GM18520 (cell line): ENCODE results near the gene CYFIP2.

Source experiments
- ATAC-seq: cut with Tn5 transposase; IDR thresholded peaks from one replicate; pipeline ENCODE4 v1.9.1; 2021; ENCODE audit not compliant: unreplicated experiment

Gene CYFIP2

DNA sequence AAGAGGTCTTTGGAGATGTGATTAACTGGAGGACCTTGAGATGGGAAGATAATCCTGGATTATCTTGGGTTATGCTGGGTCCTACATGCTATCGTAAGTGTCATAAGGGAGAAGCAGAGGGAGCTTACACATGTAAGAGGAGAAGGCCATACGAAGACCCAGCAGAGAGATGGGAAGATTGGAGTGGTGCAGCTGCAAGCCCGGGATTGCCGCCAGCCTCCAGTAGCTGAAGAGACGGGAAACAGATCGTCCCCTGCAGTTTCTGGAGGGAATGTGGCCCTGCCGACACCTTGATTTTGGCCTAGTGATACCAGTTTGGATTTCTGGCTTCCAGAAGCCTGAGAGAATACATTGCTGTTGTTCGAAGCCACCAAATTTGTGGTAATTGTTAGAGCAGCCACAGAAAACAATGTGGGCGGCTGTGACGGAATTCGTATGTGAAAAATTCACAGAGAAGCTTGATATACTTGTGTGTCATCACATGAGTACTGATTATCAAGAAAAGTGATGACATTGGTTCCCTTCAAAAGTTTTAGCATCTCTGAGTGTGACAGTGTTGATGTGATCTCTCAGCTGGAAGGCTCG, 86.9 kb downstream of the CYFIP2 start:
- no peak for ATAC-seq

DNA sequence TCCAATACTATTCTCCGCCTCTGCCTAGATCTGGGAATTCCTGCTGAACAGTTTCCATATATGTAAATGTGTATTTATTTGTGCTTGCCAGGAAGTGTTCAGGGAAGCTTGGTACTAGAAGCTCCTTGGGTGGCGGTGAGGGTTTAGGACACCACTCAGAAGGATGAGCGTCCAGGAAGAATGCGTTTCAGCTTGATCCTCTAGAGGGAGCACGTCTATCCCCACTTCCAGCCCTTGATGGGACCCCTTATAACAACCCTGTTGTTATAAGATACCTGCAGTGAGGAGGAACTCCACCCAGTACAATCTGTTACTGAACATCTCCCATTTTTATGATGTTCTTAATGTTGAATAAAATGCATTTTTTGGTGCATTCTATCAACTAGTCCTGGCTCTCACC, 88.9 kb downstream of the CYFIP2 start:
- no peak for ATAC-seq

DNA sequence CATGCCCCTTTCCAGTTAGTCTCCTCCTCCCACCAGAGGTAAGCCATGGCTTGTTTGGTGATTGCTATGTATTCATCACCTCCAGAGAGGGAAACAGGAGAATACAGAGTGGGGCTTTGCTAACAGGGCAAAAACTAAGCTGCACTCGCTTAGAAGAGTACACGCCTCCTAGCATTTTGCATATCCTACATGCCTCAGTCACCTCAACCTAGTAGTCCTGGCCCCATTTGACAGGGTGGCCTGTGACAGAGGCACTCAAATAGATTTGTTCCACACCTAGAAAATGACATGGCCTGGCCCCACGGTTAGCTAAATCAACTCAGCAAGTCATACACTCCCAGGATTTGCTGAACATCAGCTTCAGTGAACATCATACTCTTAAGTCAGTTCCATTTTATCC, 90.7 kb downstream of the CYFIP2 start:
- no peak for ATAC-seq

DNA sequence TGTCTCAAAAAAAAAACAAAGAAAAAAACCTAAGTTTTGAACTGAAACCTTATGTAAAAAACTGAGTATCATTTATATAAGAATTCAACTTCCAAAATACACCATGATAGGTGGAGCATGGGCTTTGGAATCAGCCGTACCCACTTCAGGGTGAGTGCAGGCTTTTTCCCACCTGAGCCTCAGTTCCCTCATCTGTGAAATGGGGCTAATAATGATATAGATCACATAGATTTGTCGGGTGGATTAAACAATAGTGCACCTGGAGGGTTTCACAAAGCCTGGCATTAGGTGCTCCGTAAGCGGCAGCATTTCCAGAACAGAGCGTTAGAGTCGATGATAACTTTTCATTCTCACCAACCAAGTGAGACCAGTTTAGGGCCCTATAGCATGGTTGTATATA, 91.9 kb downstream of the CYFIP2 start:
- ATAC-seq = no peak

DNA sequence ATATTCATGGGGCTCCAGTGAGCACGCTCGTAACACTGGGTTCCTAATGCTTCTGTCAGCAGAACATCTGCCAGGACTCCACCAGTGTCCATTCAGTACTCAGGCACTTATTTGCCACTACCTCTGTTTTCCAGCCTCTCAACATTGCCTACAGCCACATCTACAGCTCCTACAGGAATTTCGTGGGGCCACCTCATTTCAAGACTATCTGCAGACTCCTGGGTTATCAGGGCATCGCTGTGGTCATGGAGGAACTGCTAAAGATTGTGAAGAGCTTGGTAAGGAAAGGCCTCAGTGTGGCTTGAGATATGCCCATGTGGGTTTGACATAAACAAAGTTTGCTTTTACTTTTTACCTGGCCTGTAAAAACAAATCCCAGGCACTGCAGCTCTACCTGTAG, 92.9 kb downstream of the CYFIP2 start:
- ATAC-seq = no peak

DNA sequence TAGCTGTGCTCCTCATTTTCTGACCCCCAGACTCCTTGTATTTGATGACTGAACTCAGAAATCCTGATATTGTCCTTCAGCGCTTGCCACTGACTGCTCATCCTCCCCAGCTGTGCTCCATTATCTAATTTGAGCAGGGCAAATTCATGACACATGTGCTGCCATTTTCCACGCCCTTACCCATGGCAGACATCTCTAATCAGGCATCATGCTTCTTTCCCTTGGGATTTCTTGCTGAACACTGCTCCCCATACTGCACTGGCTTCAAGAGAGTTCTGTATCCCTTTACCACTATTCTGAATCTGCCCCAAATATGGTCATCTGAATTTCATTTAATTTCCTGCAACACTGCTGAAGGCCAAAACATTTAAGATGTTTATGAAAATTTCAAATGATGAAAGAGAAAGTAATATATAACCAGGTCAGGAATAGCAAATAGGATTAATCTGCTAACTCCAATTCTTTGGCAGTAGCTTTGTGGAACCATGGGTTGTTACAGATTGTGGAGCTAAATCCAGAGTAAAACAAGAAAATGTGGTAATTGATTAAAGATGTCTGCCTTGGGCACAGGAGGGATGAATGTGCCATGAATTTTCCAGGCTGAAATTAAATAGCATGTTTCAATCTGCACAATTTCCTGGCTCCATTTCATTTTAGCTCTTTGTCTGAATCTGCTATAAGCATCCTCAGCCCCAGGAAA, 93.6 kb downstream of the CYFIP2 start:
- no peak for ATAC-seq

DNA sequence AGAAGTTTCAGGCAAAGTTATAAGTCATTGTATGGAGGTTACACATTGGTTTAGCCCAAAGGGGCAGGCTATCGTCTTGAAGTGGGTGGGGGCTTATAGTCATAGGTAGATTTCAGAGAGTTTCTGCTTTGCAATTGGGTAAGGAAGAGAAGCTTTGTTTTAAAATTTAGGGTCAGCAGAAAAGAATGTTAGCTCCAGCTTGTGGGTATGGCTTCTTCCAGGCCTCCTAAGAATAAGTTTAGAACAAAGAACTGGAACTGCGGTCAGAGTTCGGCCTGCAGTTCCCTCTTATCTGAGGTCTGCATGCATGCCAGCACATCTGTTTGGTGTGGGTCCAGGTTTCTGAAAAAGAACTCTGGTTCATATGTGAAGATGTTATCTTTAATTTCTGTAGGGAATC, 96.1 kb downstream of the CYFIP2 start:
- no peak for ATAC-seq

DNA sequence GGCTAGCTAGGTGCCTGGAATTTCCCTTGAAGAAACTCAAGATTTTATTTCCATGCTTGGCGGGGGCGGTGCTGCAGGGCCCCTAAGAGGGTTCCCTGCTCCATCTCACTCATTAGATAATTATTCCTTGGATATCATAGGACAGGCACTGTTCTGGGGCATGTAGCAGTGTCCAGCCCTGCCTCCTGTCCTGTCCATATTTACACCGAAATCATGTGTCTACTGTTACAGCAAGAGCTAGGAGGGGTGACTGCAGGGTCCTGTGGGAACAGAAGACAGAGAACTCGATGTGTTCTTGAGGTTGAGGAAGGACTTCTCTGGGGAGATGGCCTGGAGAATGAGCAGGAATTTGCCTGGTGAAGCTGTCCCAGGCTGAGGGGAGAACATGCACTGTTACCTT, 96.6 kb downstream of the CYFIP2 start:
- no peak for ATAC-seq

DNA sequence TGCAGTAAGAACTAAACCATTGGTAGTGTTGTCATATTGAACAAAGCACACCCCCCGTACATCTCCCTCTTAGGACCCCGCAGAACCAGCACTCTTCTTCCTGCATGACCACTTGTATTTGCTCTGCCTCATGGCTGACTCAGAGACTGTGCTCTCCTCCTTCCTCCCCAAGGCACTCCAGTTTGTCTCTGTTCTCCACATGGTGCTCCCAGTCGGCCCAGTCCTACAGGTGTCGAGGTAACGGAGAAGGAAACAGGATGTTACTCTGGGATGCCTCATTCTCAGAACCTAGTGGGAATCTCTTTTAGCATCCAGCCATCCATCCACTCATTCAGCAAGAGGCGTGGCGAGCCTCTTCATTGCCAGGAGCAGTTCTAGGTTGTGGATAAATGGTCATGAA, 97.1 kb downstream of the CYFIP2 start:
- no peak for ATAC-seq

DNA sequence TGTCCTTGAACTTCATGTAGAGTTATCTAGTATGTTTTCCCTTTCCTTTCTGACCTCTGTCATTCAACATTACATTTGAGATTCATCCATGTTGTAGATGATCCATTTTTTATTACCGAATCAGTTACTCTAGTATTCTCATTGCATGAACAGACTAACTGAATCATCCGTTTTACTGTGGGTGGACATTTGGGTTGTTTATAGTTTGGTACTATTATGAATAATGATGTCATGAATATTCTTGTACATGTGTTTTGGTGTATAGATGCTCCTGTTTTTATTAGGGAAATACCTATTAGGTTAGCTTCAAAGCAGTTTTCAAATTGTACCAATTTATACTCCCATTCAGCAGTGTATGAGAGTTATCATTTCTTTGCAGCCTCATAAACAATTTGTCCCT, 99.8 kb downstream of the CYFIP2 start:
- ATAC-seq = no peak

DNA sequence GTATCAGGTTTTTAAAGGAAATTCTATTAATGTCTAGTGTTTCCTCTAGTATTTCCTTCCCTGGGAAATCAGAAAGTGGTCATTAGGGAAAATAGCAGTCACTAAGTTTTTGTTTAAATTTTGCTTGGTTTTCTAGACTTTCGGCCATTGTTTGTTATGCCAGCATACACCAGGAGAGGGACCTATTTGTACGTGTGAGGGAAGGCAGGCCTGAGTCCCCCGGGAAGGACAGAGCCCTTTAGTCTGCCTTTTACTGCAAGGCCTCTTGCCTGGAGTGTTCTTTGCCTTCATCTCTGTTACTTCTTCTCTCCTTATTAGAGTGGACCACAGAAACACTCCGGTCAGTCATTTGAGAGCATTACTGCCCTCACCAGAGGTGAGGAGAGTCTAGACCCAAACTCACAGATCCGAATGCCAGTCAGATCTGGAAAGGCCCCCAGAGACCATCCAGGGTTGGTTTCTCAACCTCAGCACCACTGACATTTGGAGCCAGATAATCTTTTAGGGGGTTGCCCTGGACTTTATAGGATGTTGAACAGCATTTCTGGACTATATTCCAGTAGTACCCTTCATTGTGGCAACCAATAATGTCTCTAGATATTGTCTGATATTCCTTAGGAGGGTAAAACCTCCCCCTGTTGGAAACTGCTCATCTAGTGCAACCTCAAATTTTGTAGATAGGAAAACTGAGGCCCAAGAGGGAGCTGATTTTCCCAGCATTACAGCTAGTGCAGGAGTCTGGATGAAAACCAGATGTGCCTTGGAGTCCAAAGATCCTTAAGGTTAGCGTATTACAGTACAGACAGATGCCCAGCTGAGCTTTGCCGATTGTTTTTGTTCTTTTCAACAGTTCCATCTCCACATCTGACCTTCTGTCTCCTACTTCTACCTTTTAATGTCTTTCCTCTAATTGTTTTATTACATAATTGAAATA, 101.1 kb downstream of the CYFIP2 start:
- ATAC-seq = no peak

DNA sequence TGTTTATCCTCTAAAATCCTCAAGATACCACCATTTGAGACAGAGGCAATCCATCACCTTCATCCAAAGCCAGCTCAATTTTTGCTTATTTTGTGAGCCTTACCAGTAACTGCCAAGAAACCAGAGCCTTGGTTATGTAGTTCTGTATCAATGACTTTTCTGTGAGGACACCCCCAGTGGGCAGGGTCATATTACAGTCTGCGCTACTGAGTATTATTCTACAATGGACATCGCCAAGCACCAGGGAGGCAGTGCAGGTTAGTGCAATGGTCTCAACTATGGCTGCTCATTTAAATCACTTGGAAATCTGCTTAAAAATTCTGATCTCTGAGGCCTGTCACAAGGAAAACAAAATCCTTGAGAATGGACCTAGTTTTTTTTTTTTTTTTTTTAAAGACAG, 103.6 kb downstream of the CYFIP2 start:
- ATAC-seq = no peak

DNA sequence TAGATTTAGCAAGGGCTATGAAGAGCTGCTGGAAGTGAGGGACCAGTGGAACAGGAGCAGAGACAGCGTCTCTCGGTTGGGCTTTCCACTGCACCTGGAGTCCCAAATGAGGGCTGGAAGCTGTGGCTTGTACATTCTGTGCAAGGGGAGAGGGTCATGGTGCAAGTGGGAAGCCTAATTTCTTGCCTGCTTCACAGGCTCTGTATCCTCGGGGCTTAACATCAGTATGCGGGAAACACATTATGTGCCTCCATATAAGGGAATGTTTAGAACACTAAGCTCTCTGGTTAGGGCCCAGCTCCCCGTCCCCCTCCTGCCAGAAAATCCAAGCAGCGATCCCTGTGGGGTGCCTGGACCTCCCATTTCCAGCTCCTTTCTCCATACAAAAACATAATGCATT, 105.0 kb downstream of the CYFIP2 start:
- no peak for ATAC-seq

DNA sequence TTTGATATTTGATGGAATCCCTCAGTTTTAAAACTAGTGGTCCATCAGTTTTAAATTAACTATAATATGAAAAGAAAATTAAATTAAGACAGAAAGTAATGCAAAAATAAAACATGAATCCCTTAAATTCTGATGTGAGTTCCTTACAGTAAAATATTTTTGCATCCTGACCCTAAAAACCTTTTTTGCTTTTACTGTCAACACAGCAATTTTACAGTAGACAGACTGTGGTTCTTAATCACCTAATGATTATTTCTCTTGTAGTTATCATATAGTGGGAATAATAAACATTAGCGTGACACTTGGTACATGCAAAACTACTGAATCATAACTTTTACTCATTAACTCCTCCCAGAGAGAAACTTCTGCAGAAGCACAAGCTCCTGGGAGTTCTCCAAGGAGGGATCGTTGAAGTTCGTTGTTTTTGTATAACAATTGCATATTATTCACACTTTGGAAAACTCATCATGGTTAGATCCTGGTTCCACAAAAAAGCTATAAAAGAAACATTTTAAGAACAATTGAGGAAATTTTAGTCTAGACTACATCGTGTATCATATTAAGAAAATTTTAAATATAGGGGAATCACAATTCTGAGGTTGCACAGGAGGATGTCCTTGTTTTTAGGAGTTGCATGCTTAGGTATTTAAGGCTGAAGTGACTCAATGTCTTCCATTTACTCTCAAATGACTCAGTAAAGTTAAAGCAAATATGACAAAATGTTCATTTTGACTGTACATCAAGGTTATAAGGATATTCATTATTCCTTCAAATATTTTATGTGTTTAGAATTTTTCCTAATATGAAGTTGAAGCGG, 105.9 kb downstream of the CYFIP2 start:
- ATAC-seq = no peak

DNA sequence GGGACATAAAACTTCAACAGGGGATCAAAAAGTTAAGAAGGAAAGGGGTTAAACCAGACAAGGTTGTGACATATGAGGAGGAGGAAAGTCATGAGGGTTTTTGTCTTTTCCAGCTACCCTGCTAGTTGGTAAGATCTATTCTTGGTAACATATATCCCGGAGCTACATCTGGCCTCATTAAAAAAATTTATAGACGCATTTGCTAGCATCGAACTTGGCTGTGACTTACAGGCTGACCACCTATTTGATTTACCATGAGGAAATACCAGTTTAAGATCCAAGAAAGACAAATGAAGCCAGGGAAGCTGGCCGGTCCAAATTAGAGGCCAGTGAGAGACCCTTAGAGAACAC, 106.5 kb downstream of the CYFIP2 start:
- no peak for ATAC-seq

DNA sequence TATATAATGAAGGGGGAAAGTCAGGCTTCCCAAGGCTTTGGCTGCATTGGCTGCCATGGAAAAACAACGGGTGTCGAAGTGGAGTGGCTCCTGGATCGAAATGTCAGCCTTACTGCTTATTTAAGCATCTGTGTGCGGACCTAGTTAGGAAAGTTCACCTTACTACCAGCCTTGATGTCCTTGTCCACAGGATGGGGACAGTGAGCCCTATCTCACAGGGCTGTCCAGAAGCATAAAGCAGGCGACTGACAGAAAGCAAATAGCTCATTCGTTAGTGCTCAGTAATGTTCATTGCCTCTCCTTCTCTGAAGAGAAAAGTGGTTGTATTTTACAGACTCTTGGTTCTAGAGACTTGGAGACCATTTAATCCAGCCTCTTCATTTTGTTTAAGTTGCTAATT, 112.6 kb downstream of the CYFIP2 start:
- no peak for ATAC-seq

DNA sequence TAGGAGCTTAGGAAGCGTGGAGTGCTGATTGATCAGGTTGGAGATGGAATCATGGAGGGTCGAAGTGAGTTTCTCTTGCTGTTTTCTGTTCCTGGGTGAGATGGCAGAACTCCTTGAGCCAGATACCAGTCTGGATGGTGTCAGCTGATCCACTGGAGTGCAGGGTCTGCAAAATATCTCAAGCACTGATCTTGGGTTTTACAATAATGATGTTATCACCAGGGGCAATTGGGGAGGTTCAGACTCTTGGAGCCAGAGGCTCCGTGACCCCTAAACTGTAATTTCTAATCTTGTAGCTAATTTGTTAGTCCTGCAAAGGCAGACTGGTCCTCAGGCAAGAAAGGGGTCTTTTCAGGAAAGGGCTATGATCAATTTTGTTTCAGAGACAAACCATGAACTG, 114.1 kb downstream of the CYFIP2 start:
- no peak for ATAC-seq

DNA sequence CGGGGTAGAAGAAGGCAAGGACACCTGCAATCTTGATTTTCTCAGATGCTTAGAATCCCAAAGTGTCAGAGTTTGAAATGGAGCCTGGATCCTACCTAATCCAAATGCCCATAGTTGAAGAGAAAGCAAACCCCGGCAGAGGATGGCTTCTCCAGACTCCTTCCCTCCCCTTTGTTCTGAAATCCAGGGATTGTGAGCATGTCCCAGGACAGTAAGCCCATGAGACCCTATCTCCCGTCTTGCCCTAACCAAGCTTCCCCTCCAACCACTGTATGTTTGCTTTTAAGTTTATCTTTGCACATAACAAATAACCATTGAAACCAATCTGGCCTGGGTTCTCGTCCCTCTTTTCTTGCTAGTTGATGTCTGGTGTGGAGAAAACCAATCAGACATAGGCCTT, 115.8 kb downstream of the CYFIP2 start:
- ATAC-seq = no peak

DNA sequence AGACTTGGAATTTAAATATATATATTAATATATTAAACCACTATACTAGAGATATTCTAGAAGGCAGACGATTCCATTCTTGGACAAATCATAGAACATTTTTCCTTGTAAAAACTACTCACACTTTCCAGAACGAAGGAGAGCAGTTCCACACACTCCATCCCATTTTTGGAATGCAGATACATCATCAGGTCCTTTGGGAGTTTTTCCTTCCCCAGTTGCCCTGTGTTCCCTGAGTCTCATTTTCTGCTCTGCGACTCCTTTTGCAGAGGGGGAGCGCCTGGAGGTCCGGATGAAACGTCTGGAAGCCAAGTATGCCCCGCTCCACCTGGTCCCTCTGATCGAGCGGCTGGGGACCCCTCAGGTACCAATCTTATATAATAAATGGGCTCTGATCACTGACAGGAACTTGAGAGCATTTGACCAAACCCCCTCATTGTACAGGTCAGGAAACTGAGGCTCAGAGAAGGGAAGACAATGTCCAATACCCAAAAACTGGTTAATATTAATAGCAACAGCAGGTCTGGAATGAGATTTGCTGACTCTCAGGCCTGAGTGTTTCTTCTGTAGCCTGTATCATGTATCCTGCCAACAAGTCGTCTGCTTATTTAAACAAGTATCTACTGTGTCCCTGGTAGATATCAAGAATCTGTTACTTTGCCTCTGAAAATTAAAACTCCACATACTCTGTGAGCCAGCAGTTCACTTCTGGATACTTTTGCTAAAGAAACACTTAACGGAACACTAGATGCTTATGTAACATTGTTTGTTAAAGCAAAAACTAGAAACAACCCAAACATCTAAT, 117.3 kb downstream of the CYFIP2 start:
- ATAC-seq = no peak

DNA sequence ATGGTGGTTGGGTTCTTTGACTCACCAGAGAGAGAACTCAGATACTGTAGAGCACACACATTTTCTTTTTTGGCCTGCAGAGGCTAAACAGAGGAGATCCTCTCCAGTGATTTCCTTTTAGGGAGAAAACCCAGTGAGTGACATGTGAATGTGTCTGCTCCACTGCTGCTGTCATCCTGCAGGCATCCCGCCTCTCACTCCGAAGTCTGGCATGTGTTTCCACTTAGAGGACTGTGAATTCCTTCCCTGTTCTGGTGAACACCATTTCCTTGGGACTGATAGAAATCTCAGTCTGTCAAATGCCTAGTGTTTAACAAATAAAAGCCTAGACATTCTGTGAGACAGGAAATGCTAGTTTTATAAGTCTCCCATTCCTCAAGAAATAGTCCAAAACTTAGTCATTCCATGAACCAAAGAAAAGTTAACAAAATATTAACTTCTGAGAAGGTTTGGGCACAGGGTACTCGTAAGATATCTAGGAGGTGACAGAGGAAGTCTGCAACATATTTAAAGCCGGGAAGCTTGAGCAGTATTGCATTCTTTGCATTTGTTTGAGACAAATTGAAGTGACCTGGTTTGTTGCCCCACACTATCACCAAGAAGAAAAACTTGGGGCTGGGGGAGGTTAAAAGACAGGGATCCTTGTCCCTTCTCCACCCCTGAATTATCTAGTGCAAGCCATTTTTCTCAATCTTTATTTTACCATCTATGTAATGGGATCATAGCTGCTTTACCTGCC, 119.2 kb downstream of the CYFIP2 start:
- ATAC-seq = no peak
